GM12878 (cell line): ENCODE data around the gene DERA. TPM values are rescaled to one million over a fixed set of nuclear protein-coding genes. Genes with fewer than 3 reads are reported as not detected.

ENCODE experiments used
- ATAC-seq: fragments of 200-7000 bp; cut with Tn5 transposase; 3 replicates; pipeline ENCODE4 v1.9.1; 2020; ENCODE audit warnings: mild to moderate bottlenecking, moderate library complexity
- BruUV-seq: library from RNA; stranded (reverse); fragments of 400-500 nt; replicated peaks from 2 replicates; lab custom pipeline; 2021; lab: Mats Ljungman, UMichigan
- CTCF ChIA-PET: fragments of 300-600 bp; sonication (Branson Sonifier 250); formaldehyde crosslinking; extraction: SDS; loops from one replicate; lab custom pipeline; 2021; ENCODE audit warnings: inconsistent platforms; lab: Yijun Ruan, JAX
- POLR2A ChIA-PET: fragments of 350-600 bp; formaldehyde crosslinking; extraction: SDS; loops from one replicate; lab custom pipeline; 2021; ENCODE audit warnings: inconsistent platforms; lab: Charles Lee
- RAD21 ChIA-PET: fragments of 300-600 bp; sonication (Branson Sonifier 250); formaldehyde crosslinking; loops from one replicate; lab custom pipeline; 2023; ENCODE audit warnings: antibody characterized with exemption; ENCODE audit not compliant: unreplicated experiment; lab: Charles Lee
- SMC1A ChIA-PET: fragments of 300-600 bp; sonication (Branson Sonifier 250); formaldehyde crosslinking; loops from one replicate; lab custom pipeline; 2023; ENCODE audit not compliant: unreplicated experiment, uncharacterized antibody; lab: Charles Lee
- DNase-seq: peaks from one replicate; pipeline ENCODE4 v3.0.0-alpha.2; 2011; ENCODE audit warnings: low read depth, low spot score
- FAIRE-seq: peaks from 3 replicates; lab custom pipeline; 2011; peaks lifted over from hg19 to GRCh38; lab: Jason Lieb, UNC
- H2AFZ ChIP-seq: 2 replicates; pipeline ENCODE4 v1.6.0; 2011; ENCODE audit warnings: low read depth, low read length, control low read depth; ENCODE audit not compliant: control insufficient read depth
- H3K27ac ChIP-seq: 2 replicates; pipeline ENCODE4 v1.5.1; 2011; ENCODE audit warnings: control low read depth; ENCODE audit not compliant: control insufficient read depth, insufficient read depth
- H3K27me3 ChIP-seq, 2 experiments: replicated peaks in 1 of 2; 2 replicates each; pipeline versions ENCODE4 v1.6.0 to v1.6.1; 2011; ENCODE audit warnings: low read length in 1 of 2; ENCODE audit not compliant: control insufficient read depth in 2 of 2, insufficient read depth in 2 of 2
- H3K36me3 ChIP-seq, 2 experiments: 2 replicates each; pipeline ENCODE4 v1.5.1; 2011; ENCODE audit warnings: low read length in 1 of 2; ENCODE audit not compliant: control insufficient read depth in 2 of 2, insufficient read depth in 2 of 2
- H3K4me1 ChIP-seq: 2 replicates; pipeline ENCODE4 v1.6.1; 2011; ENCODE audit warnings: mild to moderate bottlenecking, low read length, moderate library complexity, mixed read lengths; ENCODE audit not compliant: control insufficient read depth, insufficient read depth
- H3K4me2 ChIP-seq: 2 replicates; pipeline ENCODE4 v1.6.0; 2011; ENCODE audit warnings: control low read depth; ENCODE audit not compliant: control insufficient read depth, insufficient read depth
- H3K4me3 ChIP-seq: fragments of 200-600 bp; sonication (generic); 2 replicates; pipeline ENCODE4 v1.5.1; 2016
- H3K79me2 ChIP-seq: 2 replicates; pipeline ENCODE4 v1.6.0; 2011; ENCODE audit warnings: low read length; ENCODE audit not compliant: control insufficient read depth, insufficient read depth
- H3K9ac ChIP-seq: 2 replicates; pipeline ENCODE4 v1.8.0; 2011; ENCODE audit warnings: low read length, control low read depth, mixed read lengths; ENCODE audit not compliant: control insufficient read depth, insufficient read depth
- H3K9me3 ChIP-seq: replicated peaks from 3 replicates; pipeline ENCODE4 v1.5.1; 2011; ENCODE audit warnings: mild to moderate bottlenecking, low read length; ENCODE audit not compliant: control insufficient read depth, insufficient read depth
- H4K20me1 ChIP-seq: 2 replicates; pipeline ENCODE4 v1.6.0; 2011; ENCODE audit not compliant: control insufficient read depth, insufficient read depth
- ASH2L ChIP-seq: fragments of 300-600, 200-600 bp; sonication (generic); IDR thresholded peaks from 2 replicates; pipeline ENCODE4 v1.6.1; 2017; ENCODE audit warnings: low read depth, mild to moderate bottlenecking, borderline replicate concordance
- ATF3 ChIP-seq: IDR thresholded peaks from 2 replicates; pipeline ENCODE4 v1.6.1; 2011; ENCODE audit warnings: low read depth, mild to moderate bottlenecking, low read length, moderate library complexity, borderline replicate concordance; ENCODE audit errors: extremely low read depth
- CBX5 ChIP-seq: sonication (generic); IDR thresholded peaks from 2 replicates; pipeline ENCODE4 v1.6.1; 2016; ENCODE audit warnings: low read depth, moderate library complexity, mild to moderate bottlenecking, inconsistent platforms
- EP300 ChIP-seq, 2 experiments: fragments of 150-350 bp in 1 of 2; IDR thresholded peaks; 2 replicates each; pipeline ENCODE4 v1.6.1; 2011 to 2012; ENCODE audit warnings: low read depth in 2 of 2, low read length in 2 of 2, borderline replicate concordance in 1 of 2, improper control_type of control experiment in 1 of 2, inconsistent platforms in 1 of 2; ENCODE audit not compliant: control insufficient read depth in 1 of 2
- ETV6 ChIP-seq, 2 experiments: fragments of 450-650 bp in 1 of 2; IDR thresholded peaks in 1 of 2; conservative IDR thresholded peaks in 1 of 2; 2 replicates each; pipeline ENCODE4 v1.6.1; 2014; ENCODE audit warnings: antibody characterized with exemption in 1 of 2, borderline replicate concordance in 1 of 2, low read depth in 1 of 2, mild to moderate bottlenecking in 1 of 2, moderate library complexity in 1 of 2
- FOS ChIP-seq: IDR thresholded peaks from 3 replicates; pipeline ENCODE4 v1.6.1; 2011; ENCODE audit warnings: borderline replicate concordance; ENCODE audit not compliant: insufficient read length; ENCODE audit errors: extremely low read depth
- IKZF1 ChIP-seq: fragments of 450-650 bp; conservative IDR thresholded peaks from 2 replicates; pipeline ENCODE4 v1.6.1; 2017; ENCODE audit warnings: antibody characterized with exemption, mild to moderate bottlenecking
- IRF4 ChIP-seq: IDR thresholded peaks from 2 replicates; pipeline ENCODE4 v1.6.1; 2011; ENCODE audit warnings: low read depth, low read length
- JUNB ChIP-seq: IDR thresholded peaks from 2 replicates; pipeline ENCODE4 v1.6.1; 2016; ENCODE audit warnings: antibody characterized with exemption, mild to moderate bottlenecking
- MTA2 ChIP-seq: fragments of 450-650 bp; IDR thresholded peaks from 2 replicates; pipeline ENCODE4 v1.6.1; 2016; ENCODE audit warnings: low read depth, mild to moderate bottlenecking, moderate library complexity
- NFYB ChIP-seq: IDR thresholded peaks from 2 replicates; pipeline ENCODE4 v1.6.1; 2011; ENCODE audit warnings: low read depth, mild to moderate bottlenecking, low read length, improper control_type of control experiment, moderate library complexity; ENCODE audit not compliant: insufficient read depth
- PBX3 ChIP-seq: IDR thresholded peaks from 2 replicates; pipeline ENCODE4 v1.6.1; 2011; ENCODE audit warnings: mild to moderate bottlenecking, low read depth, low read length, moderate library complexity; ENCODE audit not compliant: insufficient replicate concordance
- PML ChIP-seq: IDR thresholded peaks from 2 replicates; pipeline ENCODE4 v1.6.1; 2012; ENCODE audit warnings: low read length, inconsistent platforms
- POU2F2 ChIP-seq: IDR thresholded peaks from 3 replicates; pipeline ENCODE4 v1.6.1; 2011; ENCODE audit warnings: low read depth, mild to moderate bottlenecking, low read length, borderline replicate concordance
- SREBF2 ChIP-seq: IDR thresholded peaks from 2 replicates; pipeline ENCODE4 v1.6.1; 2012; ENCODE audit warnings: mild to moderate bottlenecking, low read length
- SRF ChIP-seq, 2 experiments: IDR thresholded peaks; 2 replicates each; pipeline ENCODE4 v1.6.1; 2011; ENCODE audit warnings: low read depth in 2 of 2, low read length in 2 of 2, mild to moderate bottlenecking in 1 of 2, moderate library complexity in 1 of 2
- STAT3 ChIP-seq: IDR thresholded peaks from 2 replicates; pipeline ENCODE4 v1.6.1; 2011; ENCODE audit warnings: low read depth, low read length, improper control_type of control experiment
- TCF3 ChIP-seq: IDR thresholded peaks from 2 replicates; pipeline ENCODE4 v1.6.1; 2012; ENCODE audit warnings: low read depth, mild to moderate bottlenecking, low read length, borderline replicate concordance; ENCODE audit not compliant: insufficient read depth
- ZBTB33 ChIP-seq: fragments of 450-650 bp; IDR thresholded peaks from 2 replicates; pipeline ENCODE4 v1.6.1; 2017; ENCODE audit warnings: mild to moderate bottlenecking
- ZNF384 ChIP-seq: IDR thresholded peaks from 2 replicates; pipeline ENCODE4 v1.6.1; 2012; ENCODE audit warnings: low read depth, mild to moderate bottlenecking, low read length, improper control_type of control experiment, borderline replicate concordance
- WGBS: methylation state at CpG from one replicate; pipeline ENCODE4 v1.1.6; 2016; ENCODE audit warnings: low lambda C conversion rate; ENCODE audit not compliant: insufficient replicate concordance, insufficient coverage; ENCODE audit errors: missing lambda C conversion rate; 5-methylcytosine and 5-hydroxymethylcytosine counted together
- in situ Hi-C: fragments of 300-500 bp; cut with MboI; formaldehyde crosslinking; loops from 9 replicates; pipeline ENCODE4 v1.14.3; 2018; ENCODE audit warnings: mixed read lengths
- intact Hi-C: fragments of 100-400 bp; cut with micrococcal nuclease; formaldehyde crosslinking; loops from one replicate; pipeline ENCODE4 v1.14.2; 2022; ENCODE audit not compliant: unreplicated experiment
- polyA plus RNA-seq, 11 experiments: library from polyadenylated mRNA; depleted of rRNA in 4 of 11; unstranded in 6 of 11; stranded (reverse) in 5 of 11; fragments of >200 nt; fragmentation: Nextera tagmentation in 4 of 11; fragmentation: Illumina TruSeq in 1 of 11; extraction: Ambion mirVana in 4 of 11; extraction: Trizol in 1 of 11; gene quantifications; 1 replicate in 1 of 11; 2 replicates in 10 of 11; pipeline versions ENCODE4 v1.2.1 to v1.2.3, GENCODE V29; 2011 to 2016; ENCODE audit warnings: inconsistent platforms in 2 of 11, missing spikeins in 2 of 11, low read depth in 1 of 11
- total RNA-seq, 4 experiments: library from RNA; depleted of rRNA in 3 of 4; stranded (reverse); fragments of >200 nt in 3 of 4; fragmentation: Illumina TruSeq in 1 of 4; extraction: Trizol in 1 of 4; gene quantifications; 2 replicates each; pipeline versions ENCODE4 v1.2.1 to v1.2.3, GENCODE V29; 2013 to 2021

Gene DERA
- total and polyA plus RNA-seq, 10 of the 15 experiments (the other 5 are each of a cell fraction or from before 2014, with no cell fraction given): 34.9 to 97.1 (median 40.8) TPM

- TF ChIP-seq STAT3: no peak
- no peak for TF ChIP-seq IKZF1
- TF ChIP-seq ZBTB33: no peak
- no peak for TF ChIP-seq CBX5
- no peak for TF ChIP-seq ETV6 (conservative IDR thresholded peaks at IDR 0.05 in 1 of 2, IDR thresholded peaks at IDR 0.05 in 1 of 2; ENCODE audit: borderline replicate concordance in 1 of 2, low read depth in 1 of 2)
Observed at GRCh38 chr12:15939111-15939510, 28.0 kb downstream of the DERA start (continued).

- no peak overlapping the region for H3K4me2 ChIP-seq
- no peak overlapping the region for H3K4me3 ChIP-seq
- no TSS peak for BruUV-seq
- in situ Hi-C loops (no loop called here), intact Hi-C loops (no loop called here)
- FAIRE-seq: no peak
- H4K20me1 ChIP-seq: no peaks in the 10 kb centered on the region
- WGBS: 98% methylated on average over 5 of the region's 5 CpGs
- H2AFZ ChIP-seq: no peak overlapping the region
- no peak for DNase-seq
- no peak overlapping the region for H3K9ac ChIP-seq
- no peaks in the 10 kb centered on the region for H3K4me1 ChIP-seq
- H3K27me3 ChIP-seq: no peaks in the 10 kb centered on the region
- CTCF ChIA-PET: interaction anchor here (0.9 kb wide), 1 partner anchor 11 kb away, joined by 3 read pairs; no protein-coding TSS in a partner anchor
- POLR2A ChIA-PET: no interaction called here
- H3K27ac ChIP-seq: no peak overlapping the region
- H3K9me3 ChIP-seq: peaks cover 5% of the 10 kb centered on the region
- SMC1A ChIA-PET: interaction anchor here (0.6 to 0.9 kb wide), 2 partner anchors 11 to 145 kb away, joined by 3 to 4 read pairs; no protein-coding TSS in a partner anchor
- no peak for ATAC-seq
- RAD21 ChIA-PET: no interaction called here
- H3K79me2 ChIP-seq: no peaks in the 10 kb centered on the region
- TF ChIP-seq SRF (IDR thresholded peaks at IDR 0.05; ENCODE audit: low read depth in 2 of 2, low read length in 2 of 2): no peak
- no peak for TF ChIP-seq PML
- TF ChIP-seq ASH2L: no peak
- no peak for TF ChIP-seq SREBF2
- no peak for TF ChIP-seq ATF3
- TF ChIP-seq EP300 (IDR thresholded peaks at IDR 0.05; ENCODE audit: borderline replicate concordance in 1 of 2, control insufficient read depth in 1 of 2, low read depth in 2 of 2, low read length in 2 of 2): no peak
- no peak for TF ChIP-seq POU2F2
- no peak for TF ChIP-seq PBX3
- no peak for TF ChIP-seq IRF4
- no peak for TF ChIP-seq JUNB
- TF ChIP-seq FOS: no peak
- no peak for TF ChIP-seq NFYB
- no peak for TF ChIP-seq ZNF384
- TF ChIP-seq MTA2: no peak
- TF ChIP-seq TCF3: no peak
- peaks cover 0 to 3% of the 10 kb centered on the region in 2 experiments; a peak in 1 of 4 replicates for H3K36me3 ChIP-seq
Observed at GRCh38 chr12:15942475-15942874, 31.3 kb downstream of the DERA start.
